Heart left ventricle (tissue), 16 donors: ENCODE data around the gene PRKAG3. TPM values are rescaled to one million over a fixed set of nuclear protein-coding genes. Genes with fewer than 3 reads are reported as not detected.

Experiments used
- ATAC-seq, 4 donors: fragments of 200-7000 bp; cut with Tn5 transposase; one replicate each; pipeline ENCODE4 v1.9.1; 2020 to 2022; ENCODE audit warnings: moderate library complexity in 4 of 4, mild to moderate bottlenecking in 3 of 4, moderate number of reproducible peaks in 1 of 4
- DNase-seq, 5 donors: peaks; one replicate each; pipeline ENCODE4 v3.0.0-alpha.2; 2020
- H3K27ac ChIP-seq, 12 donors: fragments of 200-600 bp; sonication (generic) in 4 of 12; one replicate each; pipeline versions ENCODE4 v1.5.0 to v1.8.0; 2016 to 2022; ENCODE audit warnings: mild to moderate bottlenecking in 2 of 12
- H3K27me3 ChIP-seq, 9 donors: fragments of 200-600 bp; sonication (generic) in 2 of 9; one replicate each; pipeline versions ENCODE4 v1.5.1 to v1.8.0; 2016 to 2022; ENCODE audit warnings: mild to moderate bottlenecking in 3 of 9
- H3K36me3 ChIP-seq, 9 donors: fragments of 200-600 bp; sonication (generic) in 2 of 9; one replicate each; pipeline versions ENCODE4 v1.5.0 to v1.8.0; 2018 to 2022; ENCODE audit warnings: mild to moderate bottlenecking in 2 of 9
- H3K4me1 ChIP-seq, 12 donors: fragments of 200-600 bp; sonication (generic) in 4 of 12; one replicate each; pipeline versions ENCODE4 v1.5.0 to v1.8.0; 2016 to 2022; ENCODE audit warnings: mild to moderate bottlenecking in 3 of 12
- H3K4me3 ChIP-seq, 12 donors: fragments of 200-600 bp; sonication (generic) in 4 of 12; one replicate each; pipeline versions ENCODE4 v1.5.0 to v1.8.0; 2017 to 2022; ENCODE audit warnings: mild to moderate bottlenecking in 9 of 12, moderate library complexity in 4 of 12
- H3K9me3 ChIP-seq, 12 donors: fragments of 200-600 bp; sonication (generic) in 4 of 12; one replicate each; pipeline versions ENCODE4 v1.5.0 to v1.8.0; 2016 to 2022; ENCODE audit warnings: mild to moderate bottlenecking in 1 of 12
- CTCF ChIP-seq, 12 donors: fragments of 200-600 bp; sonication (generic) in 4 of 12; IDR thresholded peaks; one replicate each; pipeline versions ENCODE4 v1.5.0 to v1.8.0; 2018 to 2022; ENCODE audit warnings: antibody characterized with exemption in 12 of 12, mild to moderate bottlenecking in 5 of 12
- POLR2A ChIP-seq, 2 donors: fragments of 450-650 bp; IDR thresholded peaks; one replicate each; pipeline ENCODE4 v1.6.1; 2017; ENCODE audit warnings: antibody characterized with exemption in 2 of 2, mild to moderate bottlenecking in 2 of 2, moderate library complexity in 2 of 2
- WGBS, 4 donors: extraction: QIAGEN DNeasy Blood & Tissue Kit in 2 of 4; methylation state at CpG; one replicate each; pipeline versions ENCODE4 v1.1.5 to v1.1.7; 2013 to 2018; 5-methylcytosine and 5-hydroxymethylcytosine counted together
- intact Hi-C, 10 donors: fragments of 100-400 bp; cut with DNase I; formaldehyde crosslinking; loops; one replicate each; pipeline versions ENCODE4 v1.11.1 to v1.14.2; 2022
- polyA plus RNA-seq, 2 donors: library from polyadenylated mRNA; stranded (reverse); fragments of 200-250 nt; gene quantifications; one replicate each; pipeline ENCODE4 v1.2.3, GENCODE V29; 2013
- total RNA-seq, 9 donors: library from RNA; depleted of rRNA in 2 of 9; stranded (reverse); fragments of >200 nt in 2 of 9; fragmentation: NEBNext Ultra II Directional in 3 of 9; extraction: Animal tissue kit (Norgen Biotek cat#: 25700) in 3 of 9; gene quantifications; one replicate each; pipeline versions ENCODE4 v1.1.0 to v1.2.4, GENCODE V29; 2016 to 2023
- donor health status: ischemic (EF 13 %, LVEDD 7.1; RV severe dilation, severe dysfunction).
- donor health status: healthy with polysubstance abuse.
- donor health status: DM: no; HTN: yes; CAD: no.
- donor health status: DM: no; HTN: no; CAD: no.
- donor health status: ischemic (EF 25% LVEDD 6.9; RV normal size, moderate dysfunction).
- donor health status: ischemic (EF 25% LVEDD 5.7; RV mildly dilated, moderate dysfunction).
- donor health status: healthy.
- donor health status: DM: yes; HTN: yes; CAD: no.
- donor health status: ischemic (EF 35%, LVEDD 5.7; RV mildly dilated, moderate dysfunction).
- donor health status: nonischemic (EF 11% LVEDD 7.7; RV severe dilation, severe dysfunction).
- donor health status: DM: yes; HTN: yes; CAD: no.
- donor health status: PGD.
- donor health status: ischemic (EF 29% LVEDD 5.4; RV normal size, mild dysfunction).
- donor health status: nonischemic (EF 23%, LVEDD 6.1; RV moderate dilation, normal function).

The PRKAG3 gene
- total and polyA plus RNA-seq, 11 donors, result 0.06 TPM; not detected in 10

- peaks cover 21 to 90% (median 73%) of the 10 kb centered on the region in 9 donors for H3K27me3 ChIP-seq
These were observed 28.6 kb upstream of the PRKAG3 start for GRCh38 chr2:218859988-218860831.

GRCh38 chr2:218859556-218859987 is 28.0 kb upstream of the PRKAG3 start, which contains the start of gene WNT6:
TSS of gene WNT6 (plus strand) at chr2:218859805. CDS start at chr2:218860038, 233 bp downstream.
- DNase-seq (no peak), ATAC-seq (peak in 1 of 4 donors; percentile 21)
- Histone ChIP-seq H3K9me3 (no peaks in the 10 kb centered on the region), H3K4me3 (peak within 1 kb of the TSS; percentile 6 to 59 (median 48)), H3K27ac (peak within 1 kb of the TSS in 4 of 12 donors; percentile 24 to 64 (median 31)), H3K36me3 (no peaks in the 10 kb centered on the region), H3K27me3 (peaks cover 21 to 91% (median 69%) of the 10 kb centered on the region in 9 donors), H3K4me1 (peaks cover 0 to 38% (median 11%) of the 10 kb centered on the region in 12 donors)
- 0 to 3% (median 1%) methylated on average over 21 to 64 of the region's 64 CpGs for WGBS, 4 donors
- intact Hi-C loops, result loop anchor here in 1 of 10 donors (10.0 kb wide), 1 partner anchor 295 kb away; no protein-coding TSS in a partner anchor
- TF ChIP-seq POLR2A (IDR thresholded peaks at IDR 0.05) (no peak), CTCF (IDR thresholded peaks at IDR 0.05) (no peak)

More at GRCh38 chr2:218859988-218860831, 28.6 kb upstream of the PRKAG3 start:
- intact Hi-C loops, result loop anchor here in 1 of 10 donors (10.0 kb wide), 1 partner anchor 295 kb away; no protein-coding TSS in a partner anchor
- 2 to 3% (median 3%) methylated on average over 28 to 47 of the region's 47 CpGs for WGBS, 4 donors
- DNase-seq (no peak), ATAC-seq (no peak)
- H3K9me3 ChIP-seq, result no peaks in the 10 kb centered on the region
- TF ChIP-seq CTCF (IDR thresholded peaks at IDR 0.05) (no peak), POLR2A (IDR thresholded peaks at IDR 0.05) (no peak)
- no peaks in the 10 kb centered on the region for H3K36me3 ChIP-seq
- H3K4me1 ChIP-seq, result peaks cover 0 to 38% (median 11%) of the 10 kb centered on the region in 12 donors
- H3K27ac ChIP-seq, result peak overlapping the region in 4 of 12 donors; percentile 24 to 64 (median 31)
- peak overlapping the region; percentile 6 to 59 (median 48) for H3K4me3 ChIP-seq

- peaks cover 21 to 88% (median 68%) of the 10 kb centered on the region in 9 donors for H3K27me3 ChIP-seq
- DNase-seq, result no peak
- H3K4me1 ChIP-seq, result peaks cover 0 to 38% (median 11%) of the 10 kb centered on the region in 12 donors
- no peak for ATAC-seq
- no peaks in the 10 kb centered on the region for H3K9me3 ChIP-seq
- intact Hi-C loops, result loop anchor here in 1 of 10 donors (10.0 kb wide), 1 partner anchor 296 kb away; no protein-coding TSS in a partner anchor
- no peaks in the 10 kb centered on the region for H3K36me3 ChIP-seq
- no peak for TF ChIP-seq CTCF (IDR thresholded peaks at IDR 0.05)
- TF ChIP-seq POLR2A (IDR thresholded peaks at IDR 0.05), result no peak
- no peak overlapping the region for H3K27ac ChIP-seq
- WGBS, 4 donors, result 7 to 20% (median 12%) methylated on average over 49 to 51 of the region's 51 CpGs
- H3K4me3 ChIP-seq, result peak overlapping the region in 10 of 12 donors; percentile 8 to 59 (median 50)
These were observed 27.3 kb upstream of the PRKAG3 start for GRCh38 chr2:218858671-218859555.
